ENCODE data around the gene ULBP2. TPM values are rescaled to one million over a fixed set of nuclear protein-coding genes. Genes with fewer than 3 reads are reported as not detected.

Gene ULBP2
- total RNA-seq, 1 experiment from 2014 or later = not detected

GRCh38 chr6:149962461-149963211 lies 20.8 kb downstream of the ULBP2 start:
- no peak overlapping the region for H4K91ac ChIP-seq (ENCODE audit: insufficient read length, low read depth, low read length)
- H3K9ac ChIP-seq (ENCODE audit: extremely low read depth, insufficient read length, low read length) = no peak overlapping the region
- H3K27me3 Mint-ChIP-seq (ENCODE audit: low read depth) = peaks cover 100% of the 10 kb centered on the region

More at GRCh38 chr6:149962461-149963211, 20.8 kb downstream of the ULBP2 start:
- no peak overlapping the region for H2AK5ac ChIP-seq (ENCODE audit: insufficient read length, low read length)
- Mint-ChIP-seq H3K27ac (peak overlapping the region in 1 of 3 experiments; percentile 96; a peak in 1 of 7 replicates), H3K4me3 (peak overlapping the region; percentile 83 to 85), H3K9me3 (no peaks in the 10 kb centered on the region; a peak in 1 of 5 replicates), H3K36me3 (ENCODE audit: insufficient read depth in 1 of 3, low read depth in 3 of 3) (peaks cover 0 to 4% (median 0%) of the 10 kb centered on the region in 3 experiments; a peak in 2 of 7 replicates), H3K4me1 (peaks cover 20 to 25% of the 10 kb centered on the region in 2 experiments)
- no peak for TF ChIP-seq CTCF (conservative IDR thresholded peaks at IDR 0.05)
- peaks cover 49% of the 10 kb centered on the region for H3K27me3 ChIP-seq (ENCODE audit: insufficient read depth, low read length)
- H3K23ac ChIP-seq (ENCODE audit: insufficient read length, low read depth, low read length) = no peak overlapping the region
- no peaks in the 10 kb centered on the region for H3K9me3 ChIP-seq (ENCODE audit: control insufficient read depth, low read depth, low read length)
- H3K4me1 ChIP-seq (ENCODE audit: insufficient read depth, low read length) = 0 out of 2 replicates have a peak, but pooled peaks cover 2% of the 10 kb centered on the region
- no peak overlapping the region for H2BK120ac ChIP-seq (ENCODE audit: low read depth, low read length, poor library complexity, severe bottlenecking)
- H3K14ac ChIP-seq (ENCODE audit: insufficient read depth, low read length) = peak overlapping the region; percentile 88
- no CpG with 5 or more reads among the region's 7 CpGs for WGBS (ENCODE audit: extremely low coverage, insufficient read length, low lambda C conversion rate)
- no peak for DNase-seq
- no peak overlapping the region for H2BK12ac ChIP-seq (ENCODE audit: insufficient read length, low read depth, low read length)
- no peak overlapping the region for H2BK20ac ChIP-seq (ENCODE audit: low read depth, low read length, poor library complexity, severe bottlenecking)
- H3K56ac ChIP-seq (ENCODE audit: insufficient read length, low read depth, low read length) = no peak overlapping the region
- H3K18ac ChIP-seq (ENCODE audit: insufficient read length, low read depth, low read length) = peak overlapping the region; percentile 58
- no peaks in the 10 kb centered on the region for H3K79me2 ChIP-seq (ENCODE audit: insufficient read depth, low read length)
- no peak overlapping the region for H4K8ac ChIP-seq (replicated peaks; ENCODE audit: insufficient read length, low read depth, low read length)
- H3K79me1 ChIP-seq (ENCODE audit: insufficient read depth, low read depth, low read length, poor library complexity, severe bottlenecking) = no peaks in the 10 kb centered on the region
- no peak overlapping the region for H2BK5ac ChIP-seq (ENCODE audit: insufficient read length, low read length)
- H3K4ac ChIP-seq (ENCODE audit: low read depth, low read length) = no peak overlapping the region
- H4K20me1 ChIP-seq (ENCODE audit: control insufficient read depth, insufficient read depth, insufficient read length) = no peaks in the 10 kb centered on the region
- no peak overlapping the region for H3T11ph ChIP-seq (ENCODE audit: low read length)
- no peak overlapping the region for H3K27ac ChIP-seq (ENCODE audit: insufficient read length, low read depth, low read length)
- H2BK15ac ChIP-seq (ENCODE audit: low read depth, low read length) = no peak overlapping the region
- no peak overlapping the region for H2AFZ ChIP-seq (ENCODE audit: low read length)
- no peak overlapping the region for H4K5ac ChIP-seq (ENCODE audit: insufficient read length, low read depth, low read length)
- H3K23me2 ChIP-seq (ENCODE audit: insufficient read length, low read depth, low read length, poor library complexity, severe bottlenecking) = peaks cover 14% of the 10 kb centered on the region
- peak overlapping the region; percentile 72 for H3K4me2 ChIP-seq (ENCODE audit: insufficient read depth, insufficient read length, low read length)

All from H9 (cell line).